ENCODE measurements around the gene RPTOR.

RPTOR gene

GRCh38 chr17:80982426-80982974, 437.9 kb downstream of the RPTOR start:
- TF ChIP-seq OSR1 (CRISPR knock-in tag; IDR thresholded peaks at IDR 0.05) (no peak), ESRRG (CRISPR knock-in tag; IDR thresholded peaks at IDR 0.05) (no peak), ZNF70 (CRISPR knock-in tag; IDR thresholded peaks at IDR 0.05) (no peak), TCF4 (CRISPR knock-in tag; IDR thresholded peaks at IDR 0.05; ENCODE audit: borderline replicate concordance) (no peak), PPARA (CRISPR knock-in tag; IDR thresholded peaks at IDR 0.05; ENCODE audit: borderline replicate concordance) (no peak)
- no peak for ATAC-seq

- ATAC-seq = no peak
- TF ChIP-seq CREB5 (CRISPR knock-in tag; IDR thresholded peaks at IDR 0.05; ENCODE audit: low read depth) = no peak
- no peak for TF ChIP-seq TOX (CRISPR knock-in tag; IDR thresholded peaks at IDR 0.05; ENCODE audit: borderline replicate concordance)
- no peak for TF ChIP-seq BACH2 (CRISPR knock-in tag; IDR thresholded peaks at IDR 0.05; ENCODE audit: borderline replicate concordance)
These were observed 438.9 kb downstream of the RPTOR start for GRCh38 chr17:80983545-80983944.

- no peak for TF ChIP-seq ARNTL (CRISPR knock-in tag; IDR thresholded peaks at IDR 0.05; ENCODE audit: borderline replicate concordance, low read depth)
- TF ChIP-seq ZFP3 (CRISPR knock-in tag; IDR thresholded peaks at IDR 0.05) = no peak
- TF ChIP-seq ESRRG (CRISPR knock-in tag; IDR thresholded peaks at IDR 0.05) = no peak
- TF ChIP-seq RARB (CRISPR knock-in tag; IDR thresholded peaks at IDR 0.05) = no peak
- TF ChIP-seq PPARA (CRISPR knock-in tag; IDR thresholded peaks at IDR 0.05; ENCODE audit: borderline replicate concordance) = no peak
- no peak for TF ChIP-seq GLIS3 (CRISPR knock-in tag; IDR thresholded peaks at IDR 0.05)
- no peak for TF ChIP-seq OSR1 (CRISPR knock-in tag; IDR thresholded peaks at IDR 0.05)
- TF ChIP-seq TSHZ2 (CRISPR knock-in tag; IDR thresholded peaks at IDR 0.05) = no peak
- TF ChIP-seq CSDC2 (CRISPR knock-in tag; IDR thresholded peaks at IDR 0.05) = no peak
- no peak for TF ChIP-seq ISL1 (CRISPR knock-in tag; IDR thresholded peaks at IDR 0.05)
- no peak for TF ChIP-seq CSRNP3 (CRISPR knock-in tag; IDR thresholded peaks at IDR 0.05)
- TF ChIP-seq ZNF565 (CRISPR knock-in tag; conservative IDR thresholded peaks at IDR 0.05; ENCODE audit: low read depth) = no peak
- no peak for TF ChIP-seq TOX (CRISPR knock-in tag; IDR thresholded peaks at IDR 0.05; ENCODE audit: borderline replicate concordance)
- TF ChIP-seq ZC3H10 (CRISPR knock-in tag; IDR thresholded peaks at IDR 0.05) = no peak
- no peak for TF ChIP-seq TCF4 (CRISPR knock-in tag; IDR thresholded peaks at IDR 0.05; ENCODE audit: borderline replicate concordance)
- TF ChIP-seq PATZ1 (CRISPR knock-in tag; IDR thresholded peaks at IDR 0.05; ENCODE audit: borderline replicate concordance) = no peak
- TF ChIP-seq SNAI2 (CRISPR knock-in tag; IDR thresholded peaks at IDR 0.05) = no peak
- ATAC-seq = peak; percentile 42
These were observed 440.1 kb downstream of the RPTOR start for GRCh38 chr17:80984749-80985148.

- no peak for TF ChIP-seq TSHZ2 (CRISPR knock-in tag; IDR thresholded peaks at IDR 0.05)
- ATAC-seq = no peak
These were observed 441.4 kb downstream of the RPTOR start for GRCh38 chr17:80986046-80986445.

Data from SK-N-SH treated with all-trans-retinoic acid at 6 μM for 48 hours (cell line).